PC-3 (cell line): ENCODE measurements around the gene YJU2. TPM values are rescaled to one million over a fixed set of nuclear protein-coding genes. Genes with fewer than 3 reads are reported as not detected.

Source experiments
- ATAC-seq: fragments of 200-7000 bp; cut with Tn5 transposase; 2 replicates; pipeline ENCODE4 v1.9.1; 2020; ENCODE audit warnings: mild to moderate bottlenecking, moderate library complexity
- BruUV-seq: library from RNA; stranded (reverse); fragments of 400-500 nt; replicated peaks from 2 replicates; lab custom pipeline; 2021; lab: Mats Ljungman, UMichigan
- CTCF ChIA-PET: fragments of 300-600 bp; sonication (Branson Sonifier 250); formaldehyde crosslinking; loops from one replicate; lab custom pipeline; 2022; ENCODE audit warnings: antibody characterized with exemption; lab: Charles Lee
- POLR2A ChIA-PET: fragments of 300-600 bp; sonication (Branson Sonifier 250); formaldehyde crosslinking; loops from one replicate; lab custom pipeline; 2022; ENCODE audit warnings: antibody characterized with exemption; ENCODE audit not compliant: unreplicated experiment; lab: Charles Lee
- DNase-seq: peaks from one replicate; pipeline ENCODE4 v3.0.0-alpha.2; 2015
- H2AFZ ChIP-seq: fragments of 300-600 bp; sonication (generic); 2 replicates; pipeline ENCODE4 v1.6.0; 2016; ENCODE audit warnings: antibody characterized with exemption, low read length
- H3F3A ChIP-seq: fragments of 300-600 bp; sonication (generic); one replicate; pipeline ENCODE4 v1.6.0; 2017; ENCODE audit warnings: antibody characterized with exemption, low read length, control low read depth, mild to moderate bottlenecking; ENCODE audit not compliant: unreplicated experiment
- H3K27ac ChIP-seq: fragments of 300-600 bp; sonication (generic); 2 replicates; pipeline ENCODE4 v1.5.1; 2016; ENCODE audit warnings: mild to moderate bottlenecking, low read length
- H3K27me3 ChIP-seq: fragments of 300-600 bp; sonication (generic); 2 replicates; pipeline ENCODE4 v1.6.1; 2016; ENCODE audit warnings: low read length, mixed read lengths
- H3K36me3 ChIP-seq: fragments of 300-600 bp; sonication (generic); 2 replicates; pipeline ENCODE4 v1.6.1; 2016; ENCODE audit warnings: low read depth, mixed run types, low read length, mixed read lengths
- H3K4me1 ChIP-seq: fragments of 300-600 bp; sonication (generic); 2 replicates; pipeline ENCODE4 v1.5.1; 2016; ENCODE audit warnings: low read length; ENCODE audit not compliant: insufficient read depth
- H3K4me2 ChIP-seq: fragments of 300-600 bp; sonication (generic); 2 replicates; pipeline ENCODE4 v1.6.0; 2016; ENCODE audit warnings: low read length
- H3K4me3 ChIP-seq: fragments of 300-600 bp; sonication (generic); 2 replicates; pipeline ENCODE4 v1.5.1; 2016; ENCODE audit warnings: mild to moderate bottlenecking, low read length, mixed read lengths
- H3K79me2 ChIP-seq: fragments of 300-600 bp; sonication (generic); 2 replicates; pipeline ENCODE4 v1.6.1; 2017; ENCODE audit warnings: low read length, mixed read lengths
- H3K9ac ChIP-seq: fragments of 300-600 bp; sonication (generic); 2 replicates; pipeline ENCODE4 v1.6.0; 2016; ENCODE audit warnings: mild to moderate bottlenecking, low read length
- H3K9me2 ChIP-seq: fragments of 300-600 bp; sonication (generic); replicated peaks from 2 replicates; pipeline ENCODE4 v1.6.1; 2016; ENCODE audit warnings: mixed run types, low read length, mixed read lengths
- H3K9me3 ChIP-seq: fragments of 300-600 bp; sonication (generic); 2 replicates; pipeline ENCODE4 v1.6.1; 2016; ENCODE audit warnings: low read length, mixed read lengths
- H4K20me1 ChIP-seq: fragments of 300-600 bp; sonication (generic); 2 replicates; pipeline ENCODE4 v1.6.1; 2016; ENCODE audit warnings: low read length, mixed read lengths
- CTCF ChIP-seq: fragments of 300-600 bp; sonication (generic); conservative IDR thresholded peaks from 2 replicates; pipeline ENCODE4 v1.5.1; 2017; ENCODE audit warnings: antibody characterized with exemption, low read depth, mild to moderate bottlenecking, low read length
- EZH2 ChIP-seq: fragments of 300-600 bp; sonication (generic); IDR thresholded peaks from one replicate; pipeline ENCODE4 v1.6.1; 2017; ENCODE audit warnings: antibody characterized with exemption, mild to moderate bottlenecking, low read length; ENCODE audit not compliant: unreplicated experiment
- EZH2phosphoT487 ChIP-seq: fragments of 300-600 bp; sonication (generic); IDR thresholded peaks from 2 replicates; pipeline ENCODE4 v1.6.1; 2018; ENCODE audit warnings: mild to moderate bottlenecking, antibody characterized with exemption, low read length, borderline replicate concordance
- intact Hi-C: fragments of 100-400 bp; cut with micrococcal nuclease; formaldehyde crosslinking; loops from 2 replicates; pipeline ENCODE4 v1.9.0; 2023
- total RNA-seq: library from RNA; depleted of rRNA; stranded (reverse); fragments of >200 nt; gene quantifications from 2 replicates; pipeline ENCODE4 v1.2.3, GENCODE V29; 2014

The YJU2 gene
- total RNA-seq, 1 experiment from 2014 or later, result 33.1 TPM

- no peak overlapping the region for H3K27ac ChIP-seq
Observed at GRCh38 chr19:4206818-4207484, 39.9 kb upstream of the YJU2 start.

GRCh38 chr19:4208385-4209094, 38.3 kb upstream of the YJU2 start:
- Histone ChIP-seq H3K9me2 (no peaks in the 10 kb centered on the region), H3K36me3 (no peaks in the 10 kb centered on the region), H3K27ac (no peak overlapping the region), H3K27me3 (no peaks in the 10 kb centered on the region), H3K9me3 (no peaks in the 10 kb centered on the region), H3K4me2 (no peak overlapping the region), H2AFZ (no peak overlapping the region), H3K79me2 (no peaks in the 10 kb centered on the region), H3K4me3 (no peak overlapping the region), H3F3A (no peaks in the 10 kb centered on the region), H3K9ac (no peak overlapping the region), H4K20me1 (no peaks in the 10 kb centered on the region), H3K4me1 (peaks cover 7% of the 10 kb centered on the region; the same call in 1 of the 2 replicates)
- DNase-seq (peak; percentile 50), ATAC-seq (peak; percentile 30; the same call in 1 of the 2 replicates)
- POLR2A ChIA-PET, result no interaction called here
- BruUV-seq, result no TSS peak
- no peak for TF ChIP-seq EZH2phosphoT487
- no peak for TF ChIP-seq EZH2
- peak; percentile 36; the same call in 1 of the 2 replicates for TF ChIP-seq CTCF
- CTCF ChIA-PET, result no interaction called here
- intact Hi-C loops, result no loop called here

More at GRCh38 chr19:4206818-4207484, 39.9 kb upstream of the YJU2 start:
- DNase-seq (no peak), ATAC-seq (no peak)
- Histone ChIP-seq H2AFZ (no peak overlapping the region), H3K36me3 (no peaks in the 10 kb centered on the region), H3K9me3 (no peaks in the 10 kb centered on the region), H3K4me2 (no peak overlapping the region), H3K79me2 (no peaks in the 10 kb centered on the region), H3K4me1 (no peaks in the 10 kb centered on the region), H3K4me3 (no peak overlapping the region), H3K27me3 (no peaks in the 10 kb centered on the region), H3K9ac (no peak overlapping the region), H3K9me2 (no peaks in the 10 kb centered on the region), H4K20me1 (no peaks in the 10 kb centered on the region), H3F3A (no peaks in the 10 kb centered on the region)
- intact Hi-C loops, result no loop called here
- TF ChIP-seq EZH2phosphoT487 (no peak), EZH2 (no peak), CTCF (peak; percentile 22; the same call in 1 of the 2 replicates)
- POLR2A ChIA-PET, result no interaction called here
- CTCF ChIA-PET, result no interaction called here
- no TSS peak for BruUV-seq
